ENCODE data around the gene NT5C3A.

GRCh38 chr7:33093266-33093665 is 30.7 kb upstream of the NT5C3A start:
- no peak for TF ChIP-seq EZH2 (IDR thresholded peaks at IDR 0.05; ENCODE audit: borderline replicate concordance, low read depth, low read length, poor library complexity, severe bottlenecking)
- TF ChIP-seq, protein P1, sequence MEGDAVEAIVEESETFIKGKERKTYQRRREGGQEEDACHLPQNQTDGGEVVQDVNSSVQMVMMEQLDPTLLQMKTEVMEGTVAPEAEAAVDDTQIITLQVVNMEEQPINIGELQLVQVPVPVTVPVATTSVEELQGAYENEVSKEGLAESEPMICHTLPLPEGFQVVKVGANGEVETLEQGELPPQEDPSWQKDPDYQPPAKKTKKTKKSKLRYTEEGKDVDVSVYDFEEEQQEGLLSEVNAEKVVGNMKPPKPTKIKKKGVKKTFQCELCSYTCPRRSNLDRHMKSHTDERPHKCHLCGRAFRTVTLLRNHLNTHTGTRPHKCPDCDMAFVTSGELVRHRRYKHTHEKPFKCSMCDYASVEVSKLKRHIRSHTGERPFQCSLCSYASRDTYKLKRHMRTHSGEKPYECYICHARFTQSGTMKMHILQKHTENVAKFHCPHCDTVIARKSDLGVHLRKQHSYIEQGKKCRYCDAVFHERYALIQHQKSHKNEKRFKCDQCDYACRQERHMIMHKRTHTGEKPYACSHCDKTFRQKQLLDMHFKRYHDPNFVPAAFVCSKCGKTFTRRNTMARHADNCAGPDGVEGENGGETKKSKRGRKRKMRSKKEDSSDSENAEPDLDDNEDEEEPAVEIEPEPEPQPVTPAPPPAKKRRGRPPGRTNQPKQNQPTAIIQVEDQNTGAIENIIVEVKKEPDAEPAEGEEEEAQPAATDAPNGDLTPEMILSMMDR (conservative IDR thresholded peaks at IDR 0.05; ENCODE audit: low read depth, low read length) = no peak

Data from A673 (cell line).